SJSA1 (cell line): ENCODE results near the gene RNF111. TPM values are rescaled to one million over a fixed set of nuclear protein-coding genes. Genes with fewer than 3 reads are reported as not detected.
"Not testable (repeated sequence)": the region's sequence is repeated elsewhere in the genome, so short reads cannot be mapped to it uniquely, and the experiment has no call there.

Experiments
- DNase-seq, 2 experiments: peaks; one replicate each; pipeline ENCODE4 v3.0.0-alpha.2; 2015 to 2020; ENCODE audit warnings: low spot score in 2 of 2, low read depth in 1 of 2
- H3K27ac ChIP-seq: fragments of 250-450 bp; sonication (Bioruptor Pico); 2 replicates; pipeline ENCODE4 v1.5.1; 2020; ENCODE audit warnings: mild to moderate bottlenecking, moderate library complexity
- H3K27me3 ChIP-seq: fragments of 250-450 bp; sonication (Bioruptor Pico); replicated peaks from 2 replicates; pipeline ENCODE4 v1.5.1; 2020; ENCODE audit warnings: mild to moderate bottlenecking, moderate library complexity
- H3K36me3 ChIP-seq: fragments of 250-450 bp; sonication (Bioruptor Pico); 2 replicates; pipeline ENCODE4 v1.5.1; 2020; ENCODE audit warnings: mild to moderate bottlenecking
- H3K4me1 ChIP-seq: fragments of 250-450 bp; sonication (Bioruptor Pico); replicated peaks from 2 replicates; pipeline ENCODE4 v1.6.1; 2021; ENCODE audit warnings: mild to moderate bottlenecking
- H3K4me3 ChIP-seq: fragments of 250-450 bp; sonication (Bioruptor Pico); 2 replicates; pipeline ENCODE4 v1.5.1; 2020; ENCODE audit warnings: mild to moderate bottlenecking
- H3K9me3 ChIP-seq: fragments of 250-450 bp; sonication (Bioruptor Pico); replicated peaks from 2 replicates; pipeline ENCODE4 v1.5.1; 2020; ENCODE audit warnings: mild to moderate bottlenecking
- total RNA-seq: library from RNA; depleted of rRNA; stranded (reverse); fragments of >200 nt; shearing (Covaris generic); gene quantifications from 2 replicates; pipeline ENCODE4 v1.2.3, GENCODE V29; 2014

Gene RNF111
- total RNA-seq, 1 experiment from 2014 or later, result 17.7 TPM

GRCh38 chr15:59104912-59105732 is 117.7 kb downstream of the RNF111 start, which contains the start of gene CCNB2:
TSS of gene CCNB2 (plus strand) at chr15:59105146. CDS start at chr15:59105269, 123 bp downstream.
- Histone ChIP-seq H3K36me3 (peaks cover 40% of the 10 kb centered on the region), H3K9me3 (no peaks in the 10 kb centered on the region), H3K4me1 (peaks cover 10% of the 10 kb centered on the region), H3K4me3 (peak within 1 kb of the TSS; percentile 84), H3K27ac (peak within 1 kb of the TSS; percentile 97), H3K27me3 (no peaks in the 10 kb centered on the region)
- DNase-seq, result peak; percentile 86 to 91

- peaks cover 45% of the 10 kb centered on the region for H3K36me3 ChIP-seq
- H3K4me1 ChIP-seq, result peaks cover 10% of the 10 kb centered on the region
- H3K4me3 ChIP-seq, result peak overlapping the region; percentile 84
- peak overlapping the region; percentile 97 for H3K27ac ChIP-seq
- no peaks in the 10 kb centered on the region for H3K9me3 ChIP-seq
- no peaks in the 10 kb centered on the region for H3K27me3 ChIP-seq
- no peak for DNase-seq
Observed at GRCh38 chr15:59105854-59106253, 118.4 kb downstream of the RNF111 start.

- Histone ChIP-seq H3K9me3 (no peaks in the 10 kb centered on the region), H3K4me1 (peaks cover 4% of the 10 kb centered on the region; the same call in 1 of the 2 replicates)
Observed at GRCh38 chr15:59111251-59111650, 123.8 kb downstream of the RNF111 start.

GRCh38 chr15:59115047-59115446 is 127.6 kb downstream of the RNF111 start:
- Histone ChIP-seq H3K27me3 (no peaks in the 10 kb centered on the region), H3K36me3 (peaks cover 97% of the 10 kb centered on the region), H3K4me1 (no peaks in the 10 kb centered on the region), H3K4me3 (no peak overlapping the region), H3K9me3 (no peaks in the 10 kb centered on the region), H3K27ac (no peak overlapping the region)
- no peak for DNase-seq

More at GRCh38 chr15:59111251-59111650, 123.8 kb downstream of the RNF111 start:
- Histone ChIP-seq H3K4me3 (no peak overlapping the region), H3K27ac (no peak overlapping the region), H3K36me3 (peaks cover 92% of the 10 kb centered on the region), H3K27me3 (no peaks in the 10 kb centered on the region)
- no peak for DNase-seq

GRCh38 chr15:59116141-59116540 is 128.7 kb downstream of the RNF111 start:
- Histone ChIP-seq H3K4me3 (no peak overlapping the region), H3K4me1 (no peaks in the 10 kb centered on the region), H3K27ac (no peak overlapping the region), H3K27me3 (no peaks in the 10 kb centered on the region), H3K36me3 (peaks cover 97% of the 10 kb centered on the region), H3K9me3 (no peaks in the 10 kb centered on the region)
- DNase-seq, result no peak

GRCh38 chr15:59116771-59117170 is 129.3 kb downstream of the RNF111 start:
- Histone ChIP-seq H3K36me3 (peaks cover 97% of the 10 kb centered on the region), H3K27ac (no peak overlapping the region), H3K4me1 (no peaks in the 10 kb centered on the region), H3K4me3 (no peak overlapping the region), H3K9me3 (no peaks in the 10 kb centered on the region), H3K27me3 (no peaks in the 10 kb centered on the region)
- no peak for DNase-seq

- Histone ChIP-seq H3K27me3 (no peaks in the 10 kb centered on the region), H3K9me3 (no peaks in the 10 kb centered on the region), H3K4me3 (no peak overlapping the region), H3K36me3 (peaks cover 93% of the 10 kb centered on the region), H3K4me1 (no peaks in the 10 kb centered on the region), H3K27ac (no peak overlapping the region)
- DNase-seq, result no peak
Observed at GRCh38 chr15:59119625-59120024, 132.2 kb downstream of the RNF111 start.

- Histone ChIP-seq H3K4me1 (no peaks in the 10 kb centered on the region), H3K27me3 (no peaks in the 10 kb centered on the region)
Observed at GRCh38 chr15:59120937-59121336, 133.5 kb downstream of the RNF111 start.

GRCh38 chr15:59124261-59124660 is 136.8 kb downstream of the RNF111 start:
- Histone ChIP-seq H3K36me3 (peaks cover 94% of the 10 kb centered on the region), H3K27me3 (no peaks in the 10 kb centered on the region), H3K4me1 (no peaks in the 10 kb centered on the region), H3K9me3 (0 out of 2 replicates have a peak, but pooled peaks cover 5% of the 10 kb centered on the region), H3K4me3 (no peak overlapping the region), H3K27ac (no peak overlapping the region)
- no peak for DNase-seq

More at GRCh38 chr15:59120937-59121336, 133.5 kb downstream of the RNF111 start:
- Histone ChIP-seq H3K9me3 (no peaks in the 10 kb centered on the region), H3K4me3 (no peak overlapping the region), H3K27ac (no peak overlapping the region), H3K36me3 (peaks cover 94% of the 10 kb centered on the region)
- DNase-seq, result no peak

- not testable (repeated sequence) for H3K27me3 ChIP-seq, H3K4me1 ChIP-seq, DNase-seq, H3K4me3 ChIP-seq, H3K27ac ChIP-seq
- Histone ChIP-seq H3K9me3 (peaks cover 16% of the 10 kb centered on the region), H3K36me3 (peaks cover 94% of the 10 kb centered on the region)
Observed at GRCh38 chr15:59125683-59126082, 138.2 kb downstream of the RNF111 start.

- not testable (repeated sequence) for H3K4me1 ChIP-seq, H3K4me3 ChIP-seq
- peaks cover 100% of the 10 kb centered on the region for H3K36me3 ChIP-seq
Observed at GRCh38 chr15:59127255-59127654, 139.8 kb downstream of the RNF111 start.

GRCh38 chr15:59131456-59131855 is 144.0 kb downstream of the RNF111 start:
- Histone ChIP-seq H3K4me1 (no peaks in the 10 kb centered on the region), H3K9me3 (peaks cover 16% of the 10 kb centered on the region), H3K4me3 (no peak overlapping the region), H3K36me3 (peaks cover 100% of the 10 kb centered on the region), H3K27ac (no peak overlapping the region), H3K27me3 (no peaks in the 10 kb centered on the region)
- no peak for DNase-seq

More at GRCh38 chr15:59127255-59127654, 139.8 kb downstream of the RNF111 start:
- peaks cover 16% of the 10 kb centered on the region for H3K9me3 ChIP-seq
- not testable (repeated sequence) for DNase-seq, H3K27me3 ChIP-seq, H3K27ac ChIP-seq

GRCh38 chr15:59131969-59132562 is 144.6 kb downstream of the RNF111 start:
- Histone ChIP-seq H3K27me3 (no peaks in the 10 kb centered on the region), H3K27ac (no peak overlapping the region), H3K36me3 (peaks cover 100% of the 10 kb centered on the region), H3K4me3 (no peak overlapping the region), H3K4me1 (no peaks in the 10 kb centered on the region), H3K9me3 (peaks cover 16% of the 10 kb centered on the region)
- DNase-seq, result no peak

GRCh38 chr15:59133929-59134427 is 146.5 kb downstream of the RNF111 start:
- Histone ChIP-seq H3K36me3 (peaks cover 99% of the 10 kb centered on the region), H3K9me3 (peaks cover 13% of the 10 kb centered on the region), H3K4me1 (no peaks in the 10 kb centered on the region), H3K27me3 (no peaks in the 10 kb centered on the region), H3K27ac (no peak overlapping the region), H3K4me3 (no peak overlapping the region)
- no peak for DNase-seq
